IMR-90 (cell line): ENCODE results near the gene BCAS3. TPM values are rescaled to one million over a fixed set of nuclear protein-coding genes. Genes with fewer than 3 reads are reported as not detected.

Experiments used
- ATAC-seq: fragments of 200-7000 bp; cut with Tn5 transposase; 2 replicates; pipeline ENCODE4 v1.9.1; 2020; ENCODE audit warnings: low read depth, mild to moderate bottlenecking, moderate library complexity
- BruUV-seq: library from RNA; stranded (reverse); fragments of 400-500 nt; replicated peaks from 2 replicates; lab custom pipeline; 2021; lab: Mats Ljungman, UMichigan
- CTCF ChIA-PET: fragments of 300-600 bp; formaldehyde crosslinking; extraction: SDS; loops from one replicate; lab custom pipeline; 2021; ENCODE audit warnings: antibody characterized with exemption; lab: Yijun Ruan, JAX
- POLR2A ChIA-PET: fragments of 300-600 bp; sonication (Branson Sonifier 250); formaldehyde crosslinking; loops from one replicate; lab custom pipeline; 2022; ENCODE audit warnings: antibody characterized with exemption; ENCODE audit not compliant: unreplicated experiment; lab: Charles Lee
- DNase-seq: peaks from one replicate; pipeline ENCODE4 v3.0.0; 2013
- H2AFZ ChIP-seq: replicated peaks from 2 replicates; pipeline ENCODE3; 2013; ENCODE audit warnings: low read length, mild to moderate bottlenecking; ENCODE audit not compliant: poor library complexity
- H2AK5ac ChIP-seq: 2 replicates; pipeline ENCODE4 v1.6.1; 2013; ENCODE audit warnings: low read depth, low read length, inconsistent platforms
- H2AK9ac ChIP-seq: replicated peaks from 2 replicates; pipeline ENCODE3; 2013; ENCODE audit warnings: mild to moderate bottlenecking, low read depth, low read length, moderate library complexity; ENCODE audit not compliant: poor library complexity
- H2BK120ac ChIP-seq: 2 replicates; pipeline ENCODE4 v1.6.1; 2013; ENCODE audit warnings: low read depth, low read length, inconsistent platforms
- H2BK15ac ChIP-seq: 3 replicates; pipeline ENCODE4 v1.6.1; 2013; ENCODE audit warnings: low read depth, low read length, inconsistent platforms
- H2BK20ac ChIP-seq: 2 replicates; pipeline ENCODE4 v1.6.1; 2013; ENCODE audit warnings: low read depth, mild to moderate bottlenecking, inconsistent platforms, low read length, moderate library complexity
- H2BK5ac ChIP-seq: 2 replicates; pipeline ENCODE4 v1.6.1; 2013; ENCODE audit warnings: mild to moderate bottlenecking, low read depth, low read length, inconsistent platforms; ENCODE audit not compliant: poor library complexity, severe bottlenecking
- H3K14ac ChIP-seq: replicated peaks from 2 replicates; pipeline ENCODE4 v1.6.1; 2013; ENCODE audit warnings: low read depth, low read length, inconsistent platforms
- H3K18ac ChIP-seq: 2 replicates; pipeline ENCODE4 v1.6.1; 2013; ENCODE audit warnings: low read depth, low read length, control low read depth
- H3K23ac ChIP-seq: 2 replicates; pipeline ENCODE4 v1.6.1; 2013; ENCODE audit warnings: low read depth, low read length, inconsistent platforms
- H3K27ac ChIP-seq: 2 replicates; pipeline ENCODE4 v1.5.1; 2013; ENCODE audit warnings: mild to moderate bottlenecking, control low read depth, low read length; ENCODE audit not compliant: insufficient read depth
- H3K27me3 ChIP-seq: 2 replicates; pipeline ENCODE4 v1.6.1; 2013; ENCODE audit warnings: low read length; ENCODE audit not compliant: control insufficient read depth, insufficient read depth
- H3K36me3 ChIP-seq: 2 replicates; pipeline ENCODE4 v1.6.1; 2013; ENCODE audit warnings: low read length, mixed read lengths; ENCODE audit not compliant: control insufficient read depth, insufficient read depth
- H3K4ac ChIP-seq: 2 replicates; pipeline ENCODE4 v1.6.1; 2013; ENCODE audit warnings: low read depth, low read length, inconsistent platforms
- H3K4me1 ChIP-seq: 2 replicates; pipeline ENCODE4 v1.6.1; 2013; ENCODE audit warnings: low read length, mixed read lengths; ENCODE audit not compliant: control insufficient read depth, insufficient read depth
- H3K4me2 ChIP-seq: 2 replicates; pipeline ENCODE4 v1.6.1; 2013; ENCODE audit warnings: low read depth, mild to moderate bottlenecking, control low read depth, low read length, moderate library complexity
- H3K4me3 ChIP-seq: 2 replicates; pipeline ENCODE4 v1.5.1; 2013; ENCODE audit warnings: low read depth, mild to moderate bottlenecking, control low read depth, low read length, moderate library complexity; ENCODE audit not compliant: insufficient read depth
- H3K56ac ChIP-seq: 2 replicates; pipeline ENCODE4 v1.6.1; 2013; ENCODE audit warnings: low read length, inconsistent platforms; ENCODE audit not compliant: insufficient read depth; ENCODE audit errors: extremely low read depth
- H3K79me1 ChIP-seq, 2 experiments: 2 replicates each; pipeline ENCODE4 v1.6.1; 2013; ENCODE audit warnings: low read length in 2 of 2, inconsistent platforms in 1 of 2, low read depth in 1 of 2
- H3K9ac ChIP-seq: 2 replicates; pipeline ENCODE4 v1.6.1; 2013; ENCODE audit warnings: low read depth, low read length, control low read depth
- H3K9me1 ChIP-seq: 2 replicates; pipeline ENCODE4 v1.6.1; 2013; ENCODE audit warnings: low read length, inconsistent platforms; ENCODE audit not compliant: insufficient read depth
- H3K9me3 ChIP-seq: 2 replicates; pipeline ENCODE4 v1.6.1; 2013; ENCODE audit warnings: low read length; ENCODE audit not compliant: control insufficient read depth, insufficient read depth
- H4K20me1 ChIP-seq: 2 replicates; pipeline ENCODE4 v1.6.1; 2013; ENCODE audit warnings: low read length, inconsistent platforms; ENCODE audit not compliant: insufficient read depth
- H4K5ac ChIP-seq: 2 replicates; pipeline ENCODE4 v1.6.1; 2013; ENCODE audit warnings: mild to moderate bottlenecking, low read depth, low read length, control low read depth
- H4K8ac ChIP-seq, 2 experiments: 2 replicates each; pipeline ENCODE4 v1.6.1; 2013; ENCODE audit warnings: low read depth in 2 of 2, low read length in 2 of 2, control low read depth in 1 of 2, inconsistent platforms in 1 of 2
- H4K91ac ChIP-seq: 2 replicates; pipeline ENCODE4 v1.6.1; 2013; ENCODE audit warnings: low read depth, low read length, inconsistent platforms; ENCODE audit not compliant: insufficient read depth
- BHLHE40 ChIP-seq: fragments of 150-350 bp; IDR thresholded peaks from 2 replicates; pipeline ENCODE4 v1.6.1; 2016; ENCODE audit warnings: mild to moderate bottlenecking, low read depth, low read length
- FOS ChIP-seq: fragments of 150-350 bp; IDR thresholded peaks from 2 replicates; pipeline ENCODE4 v1.6.1; 2016; ENCODE audit warnings: low read depth, low read length
- MAFK ChIP-seq: IDR thresholded peaks from 2 replicates; pipeline ENCODE4 v1.6.1; 2012; ENCODE audit warnings: low read depth, low read length, improper control_type of control experiment
- MXI1 ChIP-seq: IDR thresholded peaks from 2 replicates; pipeline ENCODE4 v1.6.1; 2012; ENCODE audit warnings: low read depth, mild to moderate bottlenecking, low read length, moderate library complexity, borderline replicate concordance
- POLR2A ChIP-seq: IDR thresholded peaks from 2 replicates; pipeline ENCODE4 v1.6.1; 2012; ENCODE audit warnings: mild to moderate bottlenecking, low read depth, low read length
- RCOR1 ChIP-seq: IDR thresholded peaks from 2 replicates; pipeline ENCODE4 v1.6.1; 2012; ENCODE audit warnings: mild to moderate bottlenecking, low read length, improper control_type of control experiment; ENCODE audit not compliant: insufficient replicate concordance
- RFX5 ChIP-seq: IDR thresholded peaks from 2 replicates; pipeline ENCODE4 v1.8.0; 2012; ENCODE audit warnings: low read depth, mild to moderate bottlenecking, low read length, moderate library complexity
- SMC3 ChIP-seq: fragments of 150-350 bp; IDR thresholded peaks from 2 replicates; pipeline ENCODE4 v1.6.1; 2016; ENCODE audit warnings: low read depth, mild to moderate bottlenecking, antibody characterized with exemption, low read length, moderate library complexity
- WGBS, 2 experiments: methylation state at CpG; one replicate each; pipeline versions ENCODE4 v1.1.5 to v1.1.7; 2013; ENCODE audit warnings: missing lambda C conversion rate in 2 of 2; ENCODE audit not compliant: insufficient read length in 1 of 2; ENCODE audit errors: extremely low coverage in 2 of 2; 5-methylcytosine and 5-hydroxymethylcytosine counted together
- dilution Hi-C: fragments of 300-500 bp; cut with HindIII; formaldehyde crosslinking; loops from one replicate; pipeline ENCODE4 v1.14.3; 2018; ENCODE audit warnings: low sequenced_read_pairs; ENCODE audit not compliant: unreplicated experiment
- in situ Hi-C: fragments of 300-500 bp; cut with MboI; formaldehyde crosslinking; loops from 3 replicates; pipeline ENCODE4 v1.14.3; 2019; ENCODE audit warnings: low sequenced_read_pairs, inconsistent platforms, mixed read lengths
- intact Hi-C: fragments of 100-400 bp; cut with micrococcal nuclease; formaldehyde crosslinking; loops from 2 replicates; pipeline ENCODE4 v1.10.0; 2022
- polyA plus RNA-seq, 3 experiments: library from polyadenylated mRNA; depleted of rRNA; stranded (reverse); fragments of >200 nt; gene quantifications; 2 replicates each; pipeline ENCODE4 v1.2.3, GENCODE V29; 2012; ENCODE audit warnings: low replicate concordance in 1 of 3
- total RNA-seq: library from RNA; depleted of rRNA; stranded (reverse); fragments of >200 nt; gene quantifications from 2 replicates; pipeline ENCODE4 v1.2.3, GENCODE V29; 2012
- TF ChIP-seq, protein P1 (sequence below): conservative IDR thresholded peaks from 2 replicates; pipeline ENCODE4 v1.5.1; 2012; ENCODE audit warnings: mild to moderate bottlenecking, low read depth, low read length, improper control_type of control experiment

Gene BCAS3
- total and polyA plus RNA-seq, 2 of the 4 experiments (the other 2 are of a cell fraction): 6.3 to 27.1 TPM

- Histone ChIP-seq H3K4me3 (no peak overlapping the region), H2BK5ac (no peak overlapping the region), H3K9me3 (no peaks in the 10 kb centered on the region), H3K9me1 (peaks cover 4% of the 10 kb centered on the region; the same call in 1 of the 2 replicates), H4K8ac (no peak overlapping the region), H3K9ac (no peak overlapping the region), H2AK9ac (no peak overlapping the region), H2BK15ac (no peak overlapping the region), H3K4me1 (0 out of 2 replicates have a peak, but pooled peaks cover 2% of the 10 kb centered on the region), H3K36me3 (no peaks in the 10 kb centered on the region), H2BK20ac (no peak overlapping the region), H4K5ac (no peak overlapping the region), H4K20me1 (no peaks in the 10 kb centered on the region), H3K23ac (no peak overlapping the region), H3K4ac (no peak overlapping the region), H3K79me1 (no peaks in the 10 kb centered on the region), H3K14ac (no peak overlapping the region), H2AFZ (peak overlapping the region; percentile 12), H3K56ac (no peak overlapping the region), H2BK120ac (no peak overlapping the region), H3K18ac (no peak overlapping the region), H3K27ac (no peak overlapping the region), H3K27me3 (no peaks in the 10 kb centered on the region), H3K4me2 (no peak overlapping the region), H4K91ac (no peak overlapping the region; the same call in 1 of the 2 replicates), H2AK5ac (no peak overlapping the region)
- BruUV-seq: no TSS peak
- no peak for DNase-seq
- 86% methylated on average over 3 of the region's 7 CpGs; no CpG with 5 or more reads in 1 of the 2 experiments for WGBS, 2 experiments
- POLR2A ChIA-PET: no interaction called here
- dilution Hi-C loops (no loop called here), in situ Hi-C loops (no loop called here), intact Hi-C loops (no loop called here)
- TF ChIP-seq, protein P1, sequence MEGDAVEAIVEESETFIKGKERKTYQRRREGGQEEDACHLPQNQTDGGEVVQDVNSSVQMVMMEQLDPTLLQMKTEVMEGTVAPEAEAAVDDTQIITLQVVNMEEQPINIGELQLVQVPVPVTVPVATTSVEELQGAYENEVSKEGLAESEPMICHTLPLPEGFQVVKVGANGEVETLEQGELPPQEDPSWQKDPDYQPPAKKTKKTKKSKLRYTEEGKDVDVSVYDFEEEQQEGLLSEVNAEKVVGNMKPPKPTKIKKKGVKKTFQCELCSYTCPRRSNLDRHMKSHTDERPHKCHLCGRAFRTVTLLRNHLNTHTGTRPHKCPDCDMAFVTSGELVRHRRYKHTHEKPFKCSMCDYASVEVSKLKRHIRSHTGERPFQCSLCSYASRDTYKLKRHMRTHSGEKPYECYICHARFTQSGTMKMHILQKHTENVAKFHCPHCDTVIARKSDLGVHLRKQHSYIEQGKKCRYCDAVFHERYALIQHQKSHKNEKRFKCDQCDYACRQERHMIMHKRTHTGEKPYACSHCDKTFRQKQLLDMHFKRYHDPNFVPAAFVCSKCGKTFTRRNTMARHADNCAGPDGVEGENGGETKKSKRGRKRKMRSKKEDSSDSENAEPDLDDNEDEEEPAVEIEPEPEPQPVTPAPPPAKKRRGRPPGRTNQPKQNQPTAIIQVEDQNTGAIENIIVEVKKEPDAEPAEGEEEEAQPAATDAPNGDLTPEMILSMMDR: no peak
- no peak for TF ChIP-seq MXI1
- TF ChIP-seq RCOR1: no peak
- TF ChIP-seq SMC3: no peak
- no peak for TF ChIP-seq POLR2A
- TF ChIP-seq MAFK: no peak
- TF ChIP-seq FOS: no peak
- no peak for TF ChIP-seq BHLHE40
- TF ChIP-seq RFX5: no peak
- CTCF ChIA-PET: interaction anchor here (0.8 kb wide), 1 partner anchor 397 kb away, joined by 3 read pairs; no protein-coding TSS in a partner anchor
- no peak; the same call in 1 of the 2 replicates for ATAC-seq
Measured at GRCh38 chr17:61368832-61369450, 691.3 kb downstream of the BCAS3 start.
